ENCODE results near the gene CD164L2. TPM values are rescaled to one million over a fixed set of nuclear protein-coding genes. Genes with fewer than 3 reads are reported as not detected.

CD164L2 gene
- total RNA-seq, 1 experiment from 2014 or later = not detected

DNA sequence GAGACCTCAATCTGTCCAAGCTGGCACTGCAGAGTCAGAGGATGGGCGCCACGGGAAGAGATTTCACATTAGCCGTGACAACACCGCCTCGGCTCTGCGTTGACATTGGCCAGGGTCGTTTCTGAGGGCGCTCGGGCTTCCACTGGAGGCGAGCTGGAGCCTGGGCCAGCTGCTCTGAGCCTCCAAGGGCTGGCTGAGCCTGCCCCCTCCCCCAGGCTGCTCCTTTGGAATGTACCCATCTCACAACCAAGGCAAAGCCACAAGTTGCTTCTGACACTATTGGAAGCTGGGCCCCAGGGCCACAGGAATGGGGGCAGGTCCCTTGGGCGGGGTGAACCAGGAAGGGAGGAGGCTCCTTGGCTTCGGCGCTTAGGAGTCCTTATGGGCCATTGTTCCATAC is 21.9 kb upstream of the CD164L2 start:
- H3K36me3 ChIP-seq (ENCODE audit: control insufficient read depth, insufficient read depth, low read length) = no peaks in the 10 kb centered on the region
- no peaks in the 10 kb centered on the region for H3K4me1 ChIP-seq
- no peaks in the 10 kb centered on the region for H3K27me3 ChIP-seq (replicated peaks; ENCODE audit: control insufficient read depth, insufficient read depth, low read length)
- no peak for DNase-seq
- H3K4me3 ChIP-seq (ENCODE audit: low read depth, low read length) = no peak overlapping the region
- BruUV-seq (replicated peaks) = no TSS peak
- no peaks in the 10 kb centered on the region for H3K9me3 ChIP-seq
- CTCF ChIA-PET = no interaction called here
- H3K4me3 Mint-ChIP-seq (ENCODE audit: unreplicated experiment) = no peak overlapping the region
- POLR2A ChIA-PET = no interaction called here
- H3K27me3 Mint-ChIP-seq (ENCODE audit: insufficient read depth, unreplicated experiment) = no peaks in the 10 kb centered on the region
- H3K36me3 Mint-ChIP-seq (ENCODE audit: insufficient read depth, unreplicated experiment) = peaks cover 25% of the 10 kb centered on the region
- intact Hi-C loops (cut with micrococcal nuclease; ENCODE audit: unreplicated experiment) = no loop called here
- no peak for TF ChIP-seq CTCF (IDR thresholded peaks at IDR 0.05; ENCODE audit: insufficient read depth in 1 of 2, low read depth in 1 of 2, low read length in 1 of 2, severe bottlenecking in 1 of 2, unreplicated experiment in 1 of 2)
- no peak overlapping the region for H3K27ac Mint-ChIP-seq (ENCODE audit: unreplicated experiment)
- no peaks in the 10 kb centered on the region for H3K4me1 Mint-ChIP-seq (ENCODE audit: low read depth, unreplicated experiment)
- H3K9me3 Mint-ChIP-seq (ENCODE audit: unreplicated experiment) = no peaks in the 10 kb centered on the region

DNA sequence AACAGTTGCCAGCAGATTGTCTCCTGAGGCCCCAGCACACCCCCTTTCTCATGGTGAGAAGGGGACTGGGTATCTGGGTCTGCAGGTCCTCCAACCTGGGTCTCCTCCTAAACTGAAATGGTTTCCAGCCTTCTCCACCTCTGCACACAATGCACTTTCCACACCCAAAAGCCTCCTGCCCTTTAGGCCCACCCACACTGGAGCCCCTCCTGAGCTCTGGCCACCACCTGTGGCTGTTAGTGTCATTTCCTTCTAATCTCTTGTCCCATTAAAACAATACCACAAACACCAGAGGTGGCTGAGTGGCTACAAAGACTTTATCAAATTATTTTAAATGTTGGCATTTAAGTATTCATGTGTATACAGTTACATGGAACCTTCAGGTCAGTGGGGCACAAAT is 20.8 kb upstream of the CD164L2 start:
- no peaks in the 10 kb centered on the region for H3K9me3 ChIP-seq
- H3K36me3 Mint-ChIP-seq (ENCODE audit: insufficient read depth, unreplicated experiment) = peaks cover 29% of the 10 kb centered on the region
- CTCF ChIA-PET = interaction anchor here (0.6 to 1.2 kb wide), 2 partner anchors 38 to 592 kb away, joined by 3 read pairs; partner anchors contain the start of gene MAP3K6
- H3K9me3 Mint-ChIP-seq (ENCODE audit: unreplicated experiment) = no peaks in the 10 kb centered on the region
- no peaks in the 10 kb centered on the region for H3K27me3 Mint-ChIP-seq (ENCODE audit: insufficient read depth, unreplicated experiment)
- H3K4me3 ChIP-seq (ENCODE audit: low read depth, low read length) = no peak overlapping the region
- H3K4me1 ChIP-seq = peaks cover 3% of the 10 kb centered on the region; the same call in 1 of the 2 replicates
- H3K27me3 ChIP-seq (replicated peaks; ENCODE audit: control insufficient read depth, insufficient read depth, low read length) = no peaks in the 10 kb centered on the region
- BruUV-seq (replicated peaks) = no TSS peak
- TF ChIP-seq CTCF (IDR thresholded peaks at IDR 0.05; ENCODE audit: insufficient read depth in 1 of 2, low read depth in 1 of 2, low read length in 1 of 2, severe bottlenecking in 1 of 2, unreplicated experiment in 1 of 2) = no peak
- H3K4me1 Mint-ChIP-seq (ENCODE audit: low read depth, unreplicated experiment) = peaks cover 2% of the 10 kb centered on the region
- intact Hi-C loops (cut with micrococcal nuclease; ENCODE audit: unreplicated experiment) = no loop called here
- H3K27ac Mint-ChIP-seq (ENCODE audit: unreplicated experiment) = no peak overlapping the region
- POLR2A ChIA-PET = no interaction called here
- H3K4me3 Mint-ChIP-seq (ENCODE audit: unreplicated experiment) = no peak overlapping the region
- no peak for DNase-seq
- H3K36me3 ChIP-seq (ENCODE audit: control insufficient read depth, insufficient read depth, low read length) = no peaks in the 10 kb centered on the region

DNA sequence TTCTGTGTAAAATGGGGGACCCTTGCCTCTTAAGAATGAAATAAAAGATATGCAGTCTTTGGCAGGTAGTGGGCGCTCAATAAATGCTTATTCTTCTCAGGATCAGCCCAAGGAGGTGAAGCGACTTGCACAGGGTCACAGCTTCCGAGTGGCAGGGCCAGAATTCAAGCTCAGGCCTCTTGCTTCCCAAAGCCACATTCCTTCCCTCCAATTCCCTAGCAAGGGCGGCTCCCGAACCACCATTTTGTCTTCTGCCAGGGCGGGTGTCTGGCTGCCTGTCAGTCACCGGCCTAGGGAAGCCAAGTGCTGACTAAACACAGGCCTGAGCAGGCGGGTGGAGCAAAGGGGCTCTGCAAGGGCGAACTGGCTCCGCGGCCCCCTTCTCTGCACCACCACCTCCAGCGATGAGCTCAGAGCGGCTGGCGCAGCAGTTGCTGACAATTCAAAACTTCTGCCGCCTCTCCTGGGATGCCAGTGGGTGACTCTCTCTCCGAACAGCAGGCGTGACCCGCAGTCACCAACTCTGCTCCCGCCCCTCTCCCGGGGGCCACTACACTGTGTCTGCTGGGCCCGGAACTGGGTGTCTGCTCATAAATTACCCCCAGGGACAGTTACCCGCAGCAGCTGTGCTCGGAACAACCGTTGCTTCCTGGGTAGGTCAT is 20.1 kb upstream of the CD164L2 start:
- H3K36me3 ChIP-seq (ENCODE audit: control insufficient read depth, insufficient read depth, low read length) = no peaks in the 10 kb centered on the region
- Mint-ChIP-seq H3K27ac (ENCODE audit: unreplicated experiment) (no peak overlapping the region), H3K36me3 (ENCODE audit: insufficient read depth, unreplicated experiment) (peaks cover 28% of the 10 kb centered on the region), H3K27me3 (ENCODE audit: insufficient read depth, unreplicated experiment) (no peaks in the 10 kb centered on the region), H3K4me3 (ENCODE audit: unreplicated experiment) (no peak overlapping the region), H3K4me1 (ENCODE audit: low read depth, unreplicated experiment) (peaks cover 6% of the 10 kb centered on the region), H3K9me3 (ENCODE audit: unreplicated experiment) (no peaks in the 10 kb centered on the region)
- ChIA-PET POLR2A (no interaction called here), CTCF (interaction anchor here (0.6 to 1.3 kb wide), 4 partner anchors 13 to 592 kb away, joined by 3 to 4 read pairs (median 3); partner anchors contain the start of gene MAP3K6)
- no peaks in the 10 kb centered on the region for H3K27me3 ChIP-seq (replicated peaks; ENCODE audit: control insufficient read depth, insufficient read depth, low read length)
- DNase-seq = no peak
- TF ChIP-seq CTCF (IDR thresholded peaks at IDR 0.05; ENCODE audit: insufficient read depth in 1 of 2, low read depth in 1 of 2, low read length in 1 of 2, severe bottlenecking in 1 of 2, unreplicated experiment in 1 of 2) = no peak
- H3K4me1 ChIP-seq = peaks cover 8% of the 10 kb centered on the region; the same call in 1 of the 2 replicates
- no TSS peak for BruUV-seq (replicated peaks)
- H3K4me3 ChIP-seq (ENCODE audit: low read depth, low read length) = no peak overlapping the region
- intact Hi-C loops (cut with micrococcal nuclease; ENCODE audit: unreplicated experiment) = no loop called here
- no peaks in the 10 kb centered on the region for H3K9me3 ChIP-seq
